Large intestine (tissue), 3 donors: ENCODE measurements around the gene CAB39L. TPM values are rescaled to one million over a fixed set of nuclear protein-coding genes. Genes with fewer than 3 reads are reported as not detected.

Source experiments
- DNase-seq, 2 donors: peaks; one replicate each; pipeline versions ENCODE4 v3.0.0 to v3.0.0-alpha.2; 2013
- H3K27ac ChIP-seq: one replicate; pipeline ENCODE4 v1.5.1; 2013; ENCODE audit warnings: low read length
- H3K27me3 ChIP-seq: 2 replicates; pipeline ENCODE4 v1.6.1; 2013; ENCODE audit warnings: low read length; ENCODE audit not compliant: control insufficient read depth, insufficient read depth
- H3K36me3 ChIP-seq: 2 replicates; pipeline ENCODE4 v1.6.1; 2013; ENCODE audit warnings: low read length; ENCODE audit not compliant: control insufficient read depth, insufficient read depth
- H3K4me1 ChIP-seq: one replicate; pipeline ENCODE4 v1.6.1; 2013; ENCODE audit warnings: low read length; ENCODE audit not compliant: control insufficient read depth, insufficient read depth
- H3K4me3 ChIP-seq: one replicate; pipeline ENCODE4 v1.5.1; 2013; ENCODE audit warnings: low read length
- H3K9me3 ChIP-seq: one replicate; pipeline ENCODE4 v1.6.1; 2013; ENCODE audit warnings: mild to moderate bottlenecking, low read depth, low read length, moderate library complexity; ENCODE audit not compliant: control insufficient read depth
- WGBS: methylation state at CpG from one replicate; pipeline ENCODE4 v1.1.5; 2013; ENCODE audit warnings: low lambda C conversion rate; ENCODE audit not compliant: insufficient coverage; 5-methylcytosine and 5-hydroxymethylcytosine counted together
- polyA plus RNA-seq: library from polyadenylated mRNA; unstranded; fragments of 120-200 nt; gene quantifications from one replicate; pipeline ENCODE4 v1.2.1, GENCODE V29; 2013

Gene CAB39L
- polyA plus RNA-seq, 1 donor, result 7.8 TPM

DNA sequence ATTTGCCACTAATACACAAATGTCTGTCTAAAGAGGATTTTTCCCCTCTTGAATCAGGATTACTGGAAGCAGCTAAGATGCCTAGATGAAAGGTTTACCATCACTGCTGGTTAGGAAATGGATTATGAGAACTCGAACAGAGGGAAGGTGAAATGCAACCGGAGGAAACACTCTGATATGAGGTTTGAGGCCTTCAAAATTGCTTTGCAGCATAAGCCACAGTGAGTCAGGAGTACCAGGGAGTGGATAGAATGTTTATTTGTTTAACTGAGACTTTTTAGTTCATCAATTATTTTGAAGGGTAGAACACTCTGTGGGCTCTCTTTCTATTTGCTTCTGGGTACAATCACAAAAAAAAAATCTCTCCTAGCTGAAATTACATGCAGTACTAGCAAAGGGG is 178.0 kb downstream of the CAB39L start:
- Histone ChIP-seq H3K9me3 (no peaks in the 10 kb centered on the region), H3K36me3 (peaks cover 20% of the 10 kb centered on the region), H3K4me1 (no peaks in the 10 kb centered on the region), H3K27ac (no peak overlapping the region), H3K27me3 (no peaks in the 10 kb centered on the region), H3K4me3 (no peak overlapping the region)
- no CpG with 5 or more reads among the region's 2 CpGs for WGBS
- DNase-seq, result no peak

DNA sequence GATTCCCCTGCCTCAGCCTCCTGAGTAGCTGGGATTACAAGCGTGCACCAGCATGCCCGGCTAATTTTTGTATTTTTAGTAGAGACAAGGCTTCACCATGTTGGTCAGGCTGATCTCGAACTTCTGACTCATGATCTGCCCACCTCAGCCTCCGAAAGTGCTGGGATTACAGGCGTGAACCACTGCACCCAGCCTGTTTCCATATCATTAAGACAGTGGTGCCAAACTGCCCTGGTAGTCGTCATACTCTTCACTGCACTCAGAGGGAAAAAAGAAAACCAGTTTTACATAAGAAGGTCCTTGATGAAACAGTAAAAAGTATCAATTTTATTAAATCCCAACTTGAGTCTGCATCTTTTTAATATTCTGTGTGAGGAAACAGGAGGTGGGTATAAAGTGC is 181.2 kb downstream of the CAB39L start:
- DNase-seq, result no peak
- WGBS, result 33% methylated on average over 1 of the region's 6 CpGs

DNA sequence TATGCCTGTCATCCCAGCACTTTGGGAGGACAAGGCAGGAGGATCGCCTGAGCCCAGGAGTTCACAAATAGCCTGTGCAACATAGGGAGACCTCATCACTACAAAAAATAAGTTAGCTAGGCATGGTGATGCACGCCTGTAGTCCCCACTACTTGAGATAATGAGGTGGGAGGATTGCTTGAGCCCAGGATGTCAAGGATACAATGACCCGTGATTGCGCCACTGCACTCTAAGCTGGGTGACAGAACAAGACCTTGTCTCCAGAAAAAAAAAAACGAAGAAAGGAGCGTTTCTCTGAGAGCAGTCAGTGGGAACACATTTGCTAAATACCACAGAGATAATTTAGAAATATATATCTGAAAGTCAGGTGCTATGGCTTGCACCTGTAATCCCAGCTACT is 184.3 kb downstream of the CAB39L start:
- Histone ChIP-seq H3K27ac (no peak overlapping the region), H3K27me3 (no peaks in the 10 kb centered on the region), H3K4me3 (no peak overlapping the region), H3K9me3 (no peaks in the 10 kb centered on the region), H3K4me1 (no peaks in the 10 kb centered on the region), H3K36me3 (peaks cover 45% of the 10 kb centered on the region)
- DNase-seq, result no peak
- no CpG with 5 or more reads among the region's 6 CpGs for WGBS

More for the DNA sequence above, 181.2 kb downstream of the CAB39L start:
- Histone ChIP-seq H3K27ac (no peak overlapping the region), H3K4me1 (no peaks in the 10 kb centered on the region), H3K36me3 (peaks cover 28% of the 10 kb centered on the region), H3K9me3 (no peaks in the 10 kb centered on the region), H3K27me3 (no peaks in the 10 kb centered on the region), H3K4me3 (no peak overlapping the region)

Other genes starting within 250 kb of the CAB39L start
- 0.15 TPM for gene MLNR, start 223.7 kb downstream of the CAB39L start, polyA plus RNA-seq
- 9.2 TPM for gene CDADC1, start 196.1 kb downstream of the CAB39L start, polyA plus RNA-seq
- 13.6 TPM for gene SETDB2, start 210 bp upstream of the CAB39L start, polyA plus RNA-seq
- 47.3 TPM for gene PHF11, start 51.9 kb upstream of the CAB39L start, polyA plus RNA-seq
- gene RCBTB1, start 141.5 kb upstream of the CAB39L start, polyA plus RNA-seq, result 21.2 TPM
- gene ARL11, start 184.4 kb upstream of the CAB39L start, polyA plus RNA-seq, result 1.3 TPM
- 43.1 TPM for gene EBPL, start 247.4 kb upstream of the CAB39L start, polyA plus RNA-seq